SK-N-MC (cell line): ENCODE data around the gene SLC4A11.

ENCODE experiments used
- DNase-seq: peaks from one replicate; pipeline ENCODE4 v3.0.0-alpha.2; 2011; ENCODE audit warnings: low read depth, low spot score
- H3K27ac ChIP-seq: fragments of 200-600 bp; sonication (generic); 2 replicates; pipeline ENCODE4 v1.5.1; 2016; ENCODE audit warnings: mixed run types
- H3K36me3 ChIP-seq: fragments of 200-600 bp; sonication (generic); 2 replicates; pipeline ENCODE4 v1.6.1; 2017; ENCODE audit warnings: antibody characterized with exemption, low read length, mixed read lengths; ENCODE audit not compliant: insufficient read depth
- H3K4me3 ChIP-seq: fragments of 200-600 bp; sonication (generic); 2 replicates; pipeline ENCODE4 v1.5.1; 2016
- H3K9ac ChIP-seq: fragments of 200-600 bp; sonication (generic); 2 replicates; pipeline ENCODE4 v1.8.0; 2017; ENCODE audit warnings: mixed run types, mixed read lengths; ENCODE audit not compliant: insufficient read length
- H3K9me3 ChIP-seq: fragments of 200-600 bp; sonication (generic); 2 replicates; pipeline ENCODE4 v1.6.1; 2017; ENCODE audit warnings: low read depth, mild to moderate bottlenecking, antibody characterized with exemption, low read length, moderate library complexity, mixed read lengths
- EZH2 ChIP-seq: fragments of 200-600 bp; sonication (generic); IDR thresholded peaks from one replicate; pipeline ENCODE4 v1.6.1; 2017; ENCODE audit warnings: antibody characterized with exemption
- FOXP2 ChIP-seq: optimal IDR thresholded peaks from 2 replicates; pipeline ENCODE3; 2011; ENCODE audit warnings: mild to moderate bottlenecking, moderate library complexity; ENCODE audit not compliant: insufficient read depth; ENCODE audit errors: extremely low read length, control extremely low read depth
- POLR2AphosphoS5 ChIP-seq: IDR thresholded peaks from 2 replicates; pipeline ENCODE4 v1.6.1; 2012; ENCODE audit warnings: mild to moderate bottlenecking, low read depth, low read length, borderline replicate concordance

Gene SLC4A11

GRCh38 chr20:3233131-3233990, 5.6 kb downstream of the SLC4A11 start:
- no peak for TF ChIP-seq FOXP2
- TF ChIP-seq POLR2AphosphoS5: no peak
- no peak for TF ChIP-seq EZH2
- no peak overlapping the region for H3K27ac ChIP-seq
- no peaks in the 10 kb centered on the region for H3K9me3 ChIP-seq
- H3K4me3 ChIP-seq: no peak overlapping the region
- H3K36me3 ChIP-seq: no peaks in the 10 kb centered on the region
- H3K9ac ChIP-seq: no peak overlapping the region
- no peak for DNase-seq

GRCh38 chr20:3231889-3232588, 7.0 kb downstream of the SLC4A11 start:
- Histone ChIP-seq H3K9me3 (no peaks in the 10 kb centered on the region), H3K9ac (no peak overlapping the region), H3K36me3 (no peaks in the 10 kb centered on the region), H3K27ac (no peak overlapping the region), H3K4me3 (no peak overlapping the region)
- TF ChIP-seq FOXP2: no peak
- TF ChIP-seq EZH2: no peak
- no peak for TF ChIP-seq POLR2AphosphoS5
- no peak for DNase-seq

GRCh38 chr20:3231116-3231515, 7.9 kb downstream of the SLC4A11 start:
- no peak overlapping the region for H3K4me3 ChIP-seq
- H3K27ac ChIP-seq: no peak overlapping the region
- no peaks in the 10 kb centered on the region for H3K9me3 ChIP-seq
- no peak overlapping the region for H3K9ac ChIP-seq
- no peaks in the 10 kb centered on the region for H3K36me3 ChIP-seq
- no peak for DNase-seq
- TF ChIP-seq FOXP2 (no peak), EZH2 (no peak), POLR2AphosphoS5 (no peak)

- no peak overlapping the region for H3K27ac ChIP-seq
- no peak for DNase-seq
- H3K9ac ChIP-seq: no peak overlapping the region
- H3K4me3 ChIP-seq: no peak overlapping the region
- H3K9me3 ChIP-seq: no peaks in the 10 kb centered on the region
- no peak for TF ChIP-seq EZH2
- no peak for TF ChIP-seq FOXP2
- TF ChIP-seq POLR2AphosphoS5: no peak
- no peaks in the 10 kb centered on the region for H3K36me3 ChIP-seq
These were observed 9.2 kb downstream of the SLC4A11 start for GRCh38 chr20:3229798-3230197.

- H3K9me3 ChIP-seq: no peaks in the 10 kb centered on the region
- H3K9ac ChIP-seq: no peak overlapping the region
- no peak for DNase-seq
- no peak overlapping the region for H3K27ac ChIP-seq
- no peaks in the 10 kb centered on the region; the same call in 1 of the 2 replicates for H3K36me3 ChIP-seq
- TF ChIP-seq FOXP2 (no peak), POLR2AphosphoS5 (no peak), EZH2 (no peak)
- no peak overlapping the region for H3K4me3 ChIP-seq
These were observed 9.8 kb downstream of the SLC4A11 start for GRCh38 chr20:3229158-3229557.

GRCh38 chr20:3228750-3229032, 10.3 kb downstream of the SLC4A11 start:
- DNase-seq: no peak
- no peak overlapping the region for H3K27ac ChIP-seq
- no peaks in the 10 kb centered on the region; the same call in 1 of the 2 replicates for H3K36me3 ChIP-seq
- no peak overlapping the region for H3K9ac ChIP-seq
- no peak for TF ChIP-seq FOXP2
- TF ChIP-seq POLR2AphosphoS5: no peak
- TF ChIP-seq EZH2: no peak
- no peaks in the 10 kb centered on the region for H3K9me3 ChIP-seq
- H3K4me3 ChIP-seq: no peak overlapping the region

GRCh38 chr20:3227936-3228749, 10.8 kb downstream of the SLC4A11 start:
- Histone ChIP-seq H3K4me3 (no peak overlapping the region), H3K36me3 (no peaks in the 10 kb centered on the region; the same call in 1 of the 2 replicates), H3K9me3 (no peaks in the 10 kb centered on the region), H3K9ac (no peak overlapping the region), H3K27ac (no peak overlapping the region)
- TF ChIP-seq POLR2AphosphoS5 (no peak), FOXP2 (no peak), EZH2 (no peak)
- DNase-seq: no peak

GRCh38 chr20:3227506-3227905, 11.5 kb downstream of the SLC4A11 start:
- TF ChIP-seq POLR2AphosphoS5 (no peak), FOXP2 (no peak), EZH2 (no peak)
- H3K27ac ChIP-seq: no peak overlapping the region
- peaks cover 6% of the 10 kb centered on the region; the same call in 1 of the 2 replicates for H3K36me3 ChIP-seq
- no peak for DNase-seq
- H3K4me3 ChIP-seq: no peak overlapping the region
- no peaks in the 10 kb centered on the region for H3K9me3 ChIP-seq
- H3K9ac ChIP-seq: no peak overlapping the region
